Osteoblast (primary cell): ENCODE measurements around the gene GFI1. TPM values are rescaled to one million over a fixed set of nuclear protein-coding genes. Genes with fewer than 3 reads are reported as not detected.

ENCODE experiments used
- total RNA-seq: library from RNA; depleted of rRNA; stranded (reverse); fragments of >200 nt; gene quantifications from 2 replicates; pipeline ENCODE4 v1.2.3, GENCODE V29; 2012

GFI1 gene
- total RNA-seq, 1 donor: not detected

Other genes with a start within 250 kb of the GFI1 start
- gene GLMN, start 187.9 kb downstream of the GFI1 start, total RNA-seq: 10.9 and 15.0 TPM in 2 replicates
- 8.5 and 8.7 TPM in 2 replicates for gene RPAP2, start 187.9 kb downstream of the GFI1 start, total RNA-seq